GM23338 (cell line): ENCODE results near the gene BPNT1. TPM values are rescaled to one million over a fixed set of nuclear protein-coding genes. Genes with fewer than 3 reads are reported as not detected.

Source experiments
- ATAC-seq: fragments of 200-7000 bp; cut with Tn5 transposase; 3 replicates; pipeline ENCODE4 v1.9.1; 2020
- DNase-seq: peaks from one replicate; pipeline ENCODE4 v3.0.0-alpha.2; 2015; ENCODE audit warnings: low spot score
- H2AFZ ChIP-seq: fragments of 200-600 bp; sonication (generic); 2 replicates; pipeline ENCODE4 v1.8.0; 2016; ENCODE audit warnings: antibody characterized with exemption, mild to moderate bottlenecking, moderate library complexity
- H3F3A ChIP-seq: fragments of 200-600 bp; sonication (generic); replicated peaks from 2 replicates; pipeline ENCODE4 v1.8.0; 2017; ENCODE audit warnings: antibody characterized with exemption, mixed run types, low read depth
- H3K27ac ChIP-seq: fragments of 200-600 bp; sonication (generic); 2 replicates; pipeline ENCODE4 v1.6.1; 2016; ENCODE audit warnings: low read depth
- H3K27me3 ChIP-seq: fragments of 200-600 bp; sonication (generic); 2 replicates; pipeline ENCODE4 v1.8.0; 2016; ENCODE audit warnings: mild to moderate bottlenecking, mixed run types, moderate library complexity; ENCODE audit not compliant: insufficient read depth
- H3K36me3 ChIP-seq: fragments of 200-600 bp; sonication (generic); 2 replicates; pipeline ENCODE4 v1.8.0; 2016; ENCODE audit warnings: mild to moderate bottlenecking; ENCODE audit not compliant: insufficient read depth
- H3K4me1 ChIP-seq: fragments of 200-600 bp; sonication (generic); 2 replicates; pipeline ENCODE4 v1.8.0; 2016; ENCODE audit warnings: mild to moderate bottlenecking, moderate library complexity; ENCODE audit not compliant: insufficient read depth
- H3K4me2 ChIP-seq: fragments of 200-600 bp; sonication (generic); 2 replicates; pipeline ENCODE4 v1.7.1; 2017; ENCODE audit warnings: mixed run types
- H3K4me3 ChIP-seq: fragments of 200-600 bp; sonication (generic); 2 replicates; pipeline ENCODE4 v1.6.1; 2016; ENCODE audit warnings: mixed run types
- H3K79me2 ChIP-seq: fragments of 200-600 bp; sonication (generic); replicated peaks from 2 replicates; pipeline ENCODE4 v1.8.0; 2017; ENCODE audit warnings: mild to moderate bottlenecking; ENCODE audit not compliant: insufficient read depth
- H3K9me2 ChIP-seq: fragments of 200-600 bp; sonication (generic); 2 replicates; pipeline ENCODE4 v1.8.0; 2017; ENCODE audit not compliant: insufficient read depth
- H4K20me1 ChIP-seq: fragments of 200-600 bp; sonication (generic); replicated peaks from 2 replicates; pipeline ENCODE4 v1.8.0; 2017; ENCODE audit warnings: mild to moderate bottlenecking; ENCODE audit not compliant: insufficient read depth
- H3K27ac Mint-ChIP-seq: 2 replicates; pipeline ENCODE4 v1.8.0; 2020; ENCODE audit warnings: inconsistent platforms, mild to moderate bottlenecking, moderate library complexity, mixed read lengths
- H3K27me3 Mint-ChIP-seq: 3 replicates; pipeline ENCODE4 v1.8.0; 2022; ENCODE audit warnings: low read depth, mild to moderate bottlenecking, moderate library complexity, mixed read lengths, inconsistent platforms; ENCODE audit not compliant: insufficient read depth, poor library complexity
- H3K36me3 Mint-ChIP-seq: 3 replicates; pipeline ENCODE4 v1.8.0; 2021; ENCODE audit warnings: low read depth, mild to moderate bottlenecking, inconsistent platforms, moderate library complexity, mixed read lengths
- H3K4me1 Mint-ChIP-seq: 3 replicates; pipeline ENCODE4 v1.8.0; 2020; ENCODE audit warnings: mild to moderate bottlenecking, inconsistent platforms, mixed read lengths
- H3K4me3 Mint-ChIP-seq: 3 replicates; pipeline ENCODE4 v1.8.0; 2021; ENCODE audit warnings: moderate library complexity, mild to moderate bottlenecking, inconsistent platforms, mixed read lengths
- H3K9me3 Mint-ChIP-seq: 3 replicates; pipeline ENCODE4 v1.8.0; 2020; ENCODE audit warnings: moderate library complexity, mild to moderate bottlenecking, inconsistent platforms, mixed read lengths
- CREB1 ChIP-seq: fragments of 250-450 bp; sonication (Bioruptor Pico); IDR thresholded peaks from 2 replicates; pipeline ENCODE4 v1.5.0; 2020; ENCODE audit warnings: low read depth, mild to moderate bottlenecking, moderate library complexity
- ETS1 ChIP-seq: IDR thresholded peaks from 2 replicates; pipeline ENCODE4 v1.6.1; 2016; ENCODE audit warnings: antibody characterized with exemption
- EZH2 ChIP-seq: fragments of 200-600 bp; sonication (generic); IDR thresholded peaks from one replicate; pipeline ENCODE4 v1.8.0; 2017; ENCODE audit warnings: antibody characterized with exemption, mild to moderate bottlenecking, low read depth; ENCODE audit not compliant: unreplicated experiment
- JUNB ChIP-seq: IDR thresholded peaks from one replicate; pipeline ENCODE4 v1.6.1; 2016; ENCODE audit warnings: antibody characterized with exemption; ENCODE audit not compliant: unreplicated experiment
- NANOG ChIP-seq: IDR thresholded peaks from 2 replicates; pipeline ENCODE4 v1.6.1; 2016; ENCODE audit warnings: antibody characterized with exemption, borderline replicate concordance
- POLR2AphosphoS5 ChIP-seq: IDR thresholded peaks from 2 replicates; pipeline ENCODE4 v1.6.1; 2016; ENCODE audit warnings: antibody characterized with exemption, low read depth
- REST ChIP-seq: IDR thresholded peaks from one replicate; pipeline ENCODE4 v1.6.1; 2018; ENCODE audit warnings: antibody characterized with exemption; ENCODE audit not compliant: unreplicated experiment
- STAT1 ChIP-seq: IDR thresholded peaks from one replicate; pipeline ENCODE4 v1.6.1; 2016; ENCODE audit warnings: antibody characterized with exemption; ENCODE audit not compliant: unreplicated experiment
- ZNF114 ChIP-seq: fragments of 250-450 bp; sonication (Bioruptor Pico); IDR thresholded peaks from 2 replicates; pipeline ENCODE4 v1.5.0; 2020; ENCODE audit warnings: mild to moderate bottlenecking, moderate library complexity
- ZNF331 ChIP-seq: fragments of 250-450 bp; sonication (Bioruptor Pico); IDR thresholded peaks from 2 replicates; pipeline ENCODE4 v1.5.0; 2020; ENCODE audit warnings: low read depth, mild to moderate bottlenecking, moderate library complexity
- polyA plus RNA-seq: library from polyadenylated mRNA; unstranded; fragments of >200 nt; fragmentation: Nextera tagmentation; extraction: Ambion mirVana; gene quantifications from 2 replicates; pipeline ENCODE4 v1.2.1, GENCODE V29; 2016
- total RNA-seq: library from RNA; depleted of rRNA; stranded (reverse); fragments of >200 nt; shearing (Covaris generic); gene quantifications from 2 replicates; pipeline ENCODE4 v1.2.3, GENCODE V29; 2014
- TF ChIP-seq, protein P1 (sequence below), 2 experiments: fragments of 200-600 bp in 1 of 2; sonication (generic) in 1 of 2; conservative IDR thresholded peaks; 2 replicates each; pipeline versions ENCODE4 v1.5.1 to v1.6.1; 2016 to 2017; ENCODE audit warnings: antibody characterized with exemption in 2 of 2, low read depth in 2 of 2, mild to moderate bottlenecking in 2 of 2, moderate library complexity in 1 of 2

Gene BPNT1
- total and polyA plus RNA-seq, 2 experiments from 2014 or later: 9.6 to 17.2 TPM

DNA sequence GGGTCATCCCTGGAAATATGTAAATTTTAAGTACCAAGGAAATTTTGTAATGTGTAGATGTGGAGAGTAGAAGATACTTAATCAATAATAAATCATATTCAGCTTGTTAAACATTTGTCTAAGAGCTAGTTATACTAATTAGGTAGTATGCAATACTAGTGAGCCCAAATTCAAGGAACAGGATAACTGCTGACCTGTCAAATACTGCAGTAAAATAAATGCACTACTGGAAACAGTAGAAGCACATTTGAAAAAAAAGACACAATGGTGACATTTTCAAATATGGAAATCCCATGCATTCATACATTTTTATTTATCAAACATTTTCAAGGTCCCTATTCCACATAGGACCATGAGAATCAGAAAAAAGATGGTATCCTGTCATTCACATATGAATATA, 70.5 kb downstream of the BPNT1 start (continued):
- TF ChIP-seq REST (no peak), ETS1 (no peak), EZH2 (no peak), JUNB (no peak), NANOG (no peak), ZNF114 (CRISPR knock-in tag) (no peak), STAT1 (no peak)
- TF ChIP-seq, protein P1, sequence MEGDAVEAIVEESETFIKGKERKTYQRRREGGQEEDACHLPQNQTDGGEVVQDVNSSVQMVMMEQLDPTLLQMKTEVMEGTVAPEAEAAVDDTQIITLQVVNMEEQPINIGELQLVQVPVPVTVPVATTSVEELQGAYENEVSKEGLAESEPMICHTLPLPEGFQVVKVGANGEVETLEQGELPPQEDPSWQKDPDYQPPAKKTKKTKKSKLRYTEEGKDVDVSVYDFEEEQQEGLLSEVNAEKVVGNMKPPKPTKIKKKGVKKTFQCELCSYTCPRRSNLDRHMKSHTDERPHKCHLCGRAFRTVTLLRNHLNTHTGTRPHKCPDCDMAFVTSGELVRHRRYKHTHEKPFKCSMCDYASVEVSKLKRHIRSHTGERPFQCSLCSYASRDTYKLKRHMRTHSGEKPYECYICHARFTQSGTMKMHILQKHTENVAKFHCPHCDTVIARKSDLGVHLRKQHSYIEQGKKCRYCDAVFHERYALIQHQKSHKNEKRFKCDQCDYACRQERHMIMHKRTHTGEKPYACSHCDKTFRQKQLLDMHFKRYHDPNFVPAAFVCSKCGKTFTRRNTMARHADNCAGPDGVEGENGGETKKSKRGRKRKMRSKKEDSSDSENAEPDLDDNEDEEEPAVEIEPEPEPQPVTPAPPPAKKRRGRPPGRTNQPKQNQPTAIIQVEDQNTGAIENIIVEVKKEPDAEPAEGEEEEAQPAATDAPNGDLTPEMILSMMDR (conservative IDR thresholded peaks at IDR 0.05; ENCODE audit: low read depth in 2 of 2): no peak

GRCh38 chr1:220013497-220013896, 76.1 kb downstream of the BPNT1 start:
- Mint-ChIP-seq H3K27ac (no peak overlapping the region), H3K27me3 (peaks cover 4% of the 10 kb centered on the region), H3K9me3 (no peaks in the 10 kb centered on the region), H3K4me3 (no peak overlapping the region), H3K36me3 (peaks cover 82% of the 10 kb centered on the region), H3K4me1 (no peaks in the 10 kb centered on the region)
- H3K27me3 ChIP-seq: no peaks in the 10 kb centered on the region
- DNase-seq: no peak
- H3F3A ChIP-seq: no peaks in the 10 kb centered on the region
- H3K4me2 ChIP-seq: no peak overlapping the region
- no peaks in the 10 kb centered on the region for H3K9me2 ChIP-seq
- no peaks in the 10 kb centered on the region for H4K20me1 ChIP-seq
- peaks cover 48% of the 10 kb centered on the region; the same call in 1 of the 2 replicates for H3K36me3 ChIP-seq
- no peak overlapping the region for H3K4me3 ChIP-seq
- H3K27ac ChIP-seq: no peak overlapping the region
- ATAC-seq: no peak
- H3K79me2 ChIP-seq: 0 out of 2 replicates have a peak, but pooled peaks cover 3% of the 10 kb centered on the region
- no peak overlapping the region for H2AFZ ChIP-seq
- no peaks in the 10 kb centered on the region for H3K4me1 ChIP-seq
- TF ChIP-seq CREB1 (CRISPR knock-in tag) (no peak), STAT1 (no peak), ZNF331 (CRISPR knock-in tag) (no peak), ZNF114 (CRISPR knock-in tag) (no peak), EZH2 (no peak), POLR2AphosphoS5 (no peak), JUNB (no peak), NANOG (no peak)
- TF ChIP-seq, protein P1 (conservative IDR thresholded peaks at IDR 0.05; ENCODE audit: low read depth in 2 of 2): no peak
